Astrocyte (in vitro differentiated cells and primary cell): Measurements from ENCODE around the gene CCDC158. TPM values are rescaled to one million over a fixed set of nuclear protein-coding genes. Genes with fewer than 3 reads are reported as not detected.

ENCODE experiments used
- DNase-seq: peaks from one replicate; pipeline ENCODE4 v3.0.0-alpha.2; 2010; ENCODE audit warnings: low read depth
- FAIRE-seq: peaks from 2 replicates; lab custom pipeline; 2011; peaks lifted over from hg19 to GRCh38; lab: Jason Lieb, UNC
- H2AFZ ChIP-seq: 2 replicates; pipeline ENCODE4 v1.6.0; 2012; ENCODE audit warnings: low read depth, low read length, inconsistent platforms
- H3K27ac ChIP-seq: 2 replicates; pipeline ENCODE4 v1.5.1; 2011; ENCODE audit warnings: low read depth, low read length, inconsistent platforms
- H3K27me3 ChIP-seq: 2 replicates; pipeline ENCODE4 v1.6.0; 2011; ENCODE audit warnings: low read length, inconsistent platforms; ENCODE audit not compliant: insufficient read depth
- H3K36me3 ChIP-seq: 2 replicates; pipeline ENCODE4 v1.5.1; 2011; ENCODE audit warnings: low read length, inconsistent platforms; ENCODE audit not compliant: insufficient read depth
- H3K4me1 ChIP-seq: 2 replicates; pipeline ENCODE4 v1.5.1; 2011; ENCODE audit warnings: low read length, inconsistent platforms; ENCODE audit not compliant: insufficient read depth
- H3K4me2 ChIP-seq: 2 replicates; pipeline ENCODE4 v1.6.0; 2012; ENCODE audit warnings: low read length, inconsistent platforms
- H3K4me3 ChIP-seq: 2 replicates; pipeline ENCODE4 v1.5.1; 2011; ENCODE audit warnings: low read depth, mild to moderate bottlenecking, low read length, inconsistent platforms; ENCODE audit not compliant: insufficient read depth
- H3K79me2 ChIP-seq: 2 replicates; pipeline ENCODE4 v1.6.0; 2012; ENCODE audit warnings: mild to moderate bottlenecking, low read length, inconsistent platforms; ENCODE audit not compliant: insufficient read depth
- H3K9ac ChIP-seq: 2 replicates; pipeline ENCODE4 v1.6.0; 2012; ENCODE audit warnings: mild to moderate bottlenecking, low read length, inconsistent platforms
- H3K9me3 ChIP-seq: 2 replicates; pipeline ENCODE4 v1.5.1; 2012; ENCODE audit warnings: low read depth, mild to moderate bottlenecking, low read length, inconsistent platforms; ENCODE audit not compliant: insufficient read depth
- H4K20me1 ChIP-seq: 2 replicates; pipeline ENCODE4 v1.6.0; 2012; ENCODE audit warnings: low read length, inconsistent platforms; ENCODE audit not compliant: insufficient read depth
- H3K27ac Mint-ChIP-seq: one replicate; pipeline ENCODE4 v1.8.0; 2021; ENCODE audit warnings: mild to moderate bottlenecking, mixed read lengths; ENCODE audit not compliant: unreplicated experiment
- H3K27me3 Mint-ChIP-seq: one replicate; pipeline ENCODE4 v1.8.0; 2021; ENCODE audit warnings: low read depth, mixed read lengths; ENCODE audit not compliant: unreplicated experiment
- H3K36me3 Mint-ChIP-seq: one replicate; pipeline ENCODE4 v1.8.0; 2021; ENCODE audit warnings: low read depth, mixed read lengths; ENCODE audit not compliant: unreplicated experiment
- H3K4me1 Mint-ChIP-seq: one replicate; pipeline ENCODE4 v1.8.0; 2021; ENCODE audit warnings: low read depth, mixed read lengths; ENCODE audit not compliant: unreplicated experiment
- H3K4me3 Mint-ChIP-seq: one replicate; pipeline ENCODE4 v1.8.0; 2021; ENCODE audit warnings: mild to moderate bottlenecking, moderate library complexity, mixed read lengths; ENCODE audit not compliant: unreplicated experiment
- H3K9me3 Mint-ChIP-seq: one replicate; pipeline ENCODE4 v1.8.0; 2021; ENCODE audit warnings: mild to moderate bottlenecking, mixed read lengths; ENCODE audit not compliant: unreplicated experiment
- EZH2 ChIP-seq: IDR thresholded peaks from 2 replicates; pipeline ENCODE4 v1.6.1; 2012; ENCODE audit warnings: mild to moderate bottlenecking, low read length, inconsistent platforms; ENCODE audit not compliant: insufficient read depth
- total RNA-seq: library from RNA; stranded (reverse); gene quantifications from 2 replicates; pipeline ENCODE4 v1.2.1, GENCODE V29; 2021
- TF ChIP-seq, protein P1 (sequence below): IDR thresholded peaks from 2 replicates; pipeline ENCODE4 v1.5.1; 2011; ENCODE audit warnings: low read depth, mild to moderate bottlenecking, inconsistent platforms, low read length, moderate library complexity; ENCODE audit not compliant: insufficient read depth

Gene CCDC158
- total RNA-seq, 1 donor from 2014 or later = not detected

DNA sequence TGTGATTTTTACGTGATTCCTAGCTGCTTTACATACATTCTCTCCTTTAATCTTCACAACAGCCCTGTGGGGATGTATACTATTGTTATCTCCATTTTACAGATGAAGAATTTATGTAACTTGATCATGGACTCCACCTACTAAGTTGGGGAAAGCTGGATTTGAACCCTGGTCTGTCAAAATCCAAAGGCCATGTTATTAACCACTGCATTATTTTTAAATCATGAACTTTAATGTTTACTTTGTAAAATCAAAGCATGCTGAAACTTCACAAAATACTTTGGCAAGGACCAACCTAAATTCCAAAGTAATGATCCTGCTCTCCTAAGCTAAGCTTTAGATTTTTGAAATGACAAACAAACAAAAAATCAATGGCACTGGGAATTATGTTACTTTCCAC lies 143.3 kb downstream of the CCDC158 start:
- H3K79me2 ChIP-seq = no peaks in the 10 kb centered on the region
- H3K9me3 ChIP-seq = no peaks in the 10 kb centered on the region
- H2AFZ ChIP-seq = no peak overlapping the region
- no peaks in the 10 kb centered on the region for H3K36me3 ChIP-seq
- Mint-ChIP-seq H3K9me3 (no peaks in the 10 kb centered on the region), H3K4me3 (no peak overlapping the region), H3K27ac (no peak overlapping the region), H3K27me3 (peaks cover 5% of the 10 kb centered on the region), H3K36me3 (peaks cover 2% of the 10 kb centered on the region), H3K4me1 (peaks cover 2% of the 10 kb centered on the region)
- peaks cover 8% of the 10 kb centered on the region for H3K27me3 ChIP-seq
- H4K20me1 ChIP-seq = no peaks in the 10 kb centered on the region
- H3K4me2 ChIP-seq = no peak overlapping the region
- no peak overlapping the region for H3K4me3 ChIP-seq
- H3K27ac ChIP-seq = no peak overlapping the region
- DNase-seq (no peak), FAIRE-seq (no peak)
- no peaks in the 10 kb centered on the region for H3K4me1 ChIP-seq
- H3K9ac ChIP-seq = no peak overlapping the region
- no peak for TF ChIP-seq EZH2
- TF ChIP-seq, protein P1, sequence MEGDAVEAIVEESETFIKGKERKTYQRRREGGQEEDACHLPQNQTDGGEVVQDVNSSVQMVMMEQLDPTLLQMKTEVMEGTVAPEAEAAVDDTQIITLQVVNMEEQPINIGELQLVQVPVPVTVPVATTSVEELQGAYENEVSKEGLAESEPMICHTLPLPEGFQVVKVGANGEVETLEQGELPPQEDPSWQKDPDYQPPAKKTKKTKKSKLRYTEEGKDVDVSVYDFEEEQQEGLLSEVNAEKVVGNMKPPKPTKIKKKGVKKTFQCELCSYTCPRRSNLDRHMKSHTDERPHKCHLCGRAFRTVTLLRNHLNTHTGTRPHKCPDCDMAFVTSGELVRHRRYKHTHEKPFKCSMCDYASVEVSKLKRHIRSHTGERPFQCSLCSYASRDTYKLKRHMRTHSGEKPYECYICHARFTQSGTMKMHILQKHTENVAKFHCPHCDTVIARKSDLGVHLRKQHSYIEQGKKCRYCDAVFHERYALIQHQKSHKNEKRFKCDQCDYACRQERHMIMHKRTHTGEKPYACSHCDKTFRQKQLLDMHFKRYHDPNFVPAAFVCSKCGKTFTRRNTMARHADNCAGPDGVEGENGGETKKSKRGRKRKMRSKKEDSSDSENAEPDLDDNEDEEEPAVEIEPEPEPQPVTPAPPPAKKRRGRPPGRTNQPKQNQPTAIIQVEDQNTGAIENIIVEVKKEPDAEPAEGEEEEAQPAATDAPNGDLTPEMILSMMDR = no peak

DNA sequence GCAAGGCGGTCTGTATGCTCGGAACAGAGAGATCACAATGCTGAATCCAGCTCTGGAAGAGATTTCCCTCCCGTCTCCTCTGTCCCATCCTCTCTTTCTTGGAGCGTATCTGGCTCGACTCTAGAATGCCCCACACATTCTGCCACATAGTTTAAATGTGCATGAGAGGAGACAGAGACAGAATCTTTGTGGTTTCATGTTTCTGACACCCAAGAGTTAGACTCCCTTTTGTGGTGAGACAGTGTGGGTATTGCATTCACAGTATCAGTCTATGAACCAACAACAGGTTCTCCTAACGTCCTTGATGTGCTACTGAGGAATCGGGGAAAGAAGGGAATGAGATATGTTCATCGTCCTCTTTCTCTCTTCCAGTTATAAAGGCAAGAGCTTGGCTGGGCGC lies 144.1 kb downstream of the CCDC158 start:
- Histone ChIP-seq H2AFZ (no peak overlapping the region), H3K27me3 (peaks cover 11% of the 10 kb centered on the region), H3K9me3 (no peaks in the 10 kb centered on the region), H3K27ac (no peak overlapping the region), H3K9ac (no peak overlapping the region), H3K4me3 (no peak overlapping the region), H3K4me2 (no peak overlapping the region), H4K20me1 (no peaks in the 10 kb centered on the region), H3K36me3 (no peaks in the 10 kb centered on the region), H3K79me2 (no peaks in the 10 kb centered on the region), H3K4me1 (no peaks in the 10 kb centered on the region)
- H3K4me3 Mint-ChIP-seq = no peak overlapping the region
- H3K4me1 Mint-ChIP-seq = peaks cover 2% of the 10 kb centered on the region
- H3K9me3 Mint-ChIP-seq = no peaks in the 10 kb centered on the region
- DNase-seq = no peak
- no peak for TF ChIP-seq EZH2
- TF ChIP-seq, protein P1 = no peak
- no peak for FAIRE-seq
- H3K27me3 Mint-ChIP-seq = peaks cover 5% of the 10 kb centered on the region
- H3K36me3 Mint-ChIP-seq = peaks cover 2% of the 10 kb centered on the region
- no peak overlapping the region for H3K27ac Mint-ChIP-seq

DNA sequence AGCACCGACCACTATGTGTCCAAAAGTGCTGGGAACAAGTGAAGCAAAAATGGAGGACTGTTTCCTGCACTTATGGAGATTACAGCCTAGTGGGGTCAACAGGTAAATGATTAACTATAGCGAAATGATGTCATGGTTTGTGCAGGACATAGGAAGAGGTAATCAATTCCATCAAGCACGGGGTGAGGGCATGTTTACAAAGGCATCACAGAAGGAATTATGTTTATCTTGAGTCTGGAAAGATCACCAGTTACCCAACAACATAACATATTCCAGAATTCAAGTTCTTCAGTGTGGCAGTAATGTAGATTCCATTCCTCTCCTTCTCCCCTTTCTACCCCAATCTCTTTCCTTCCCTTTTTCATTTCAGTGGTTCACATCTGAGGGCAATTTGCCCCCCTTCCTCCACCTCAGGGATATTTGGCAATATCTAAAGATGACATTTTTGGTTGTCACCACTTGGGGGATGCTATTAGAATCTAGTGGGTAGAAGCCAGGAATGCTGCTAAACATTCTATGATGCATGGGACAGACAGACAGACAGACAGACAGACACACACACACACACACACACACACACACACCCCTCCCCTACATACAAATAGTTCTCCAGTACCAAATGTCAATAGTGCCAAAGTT lies 145.3 kb downstream of the CCDC158 start:
- H3K4me3 ChIP-seq = no peak overlapping the region
- no peaks in the 10 kb centered on the region for H3K4me1 ChIP-seq
- DNase-seq (no peak), FAIRE-seq (no peak)
- H3K9ac ChIP-seq = no peak overlapping the region
- Mint-ChIP-seq H3K9me3 (no peaks in the 10 kb centered on the region), H3K27me3 (peaks cover 5% of the 10 kb centered on the region), H3K36me3 (peaks cover 2% of the 10 kb centered on the region), H3K4me1 (peaks cover 5% of the 10 kb centered on the region), H3K4me3 (no peak overlapping the region), H3K27ac (no peak overlapping the region)
- no peak overlapping the region for H3K27ac ChIP-seq
- no peaks in the 10 kb centered on the region for H3K9me3 ChIP-seq
- H3K27me3 ChIP-seq = peaks cover 17% of the 10 kb centered on the region
- no peak overlapping the region for H3K4me2 ChIP-seq
- H3K79me2 ChIP-seq = no peaks in the 10 kb centered on the region
- TF ChIP-seq, protein P1 = no peak
- no peak for TF ChIP-seq EZH2
- H2AFZ ChIP-seq = no peak overlapping the region
- no peaks in the 10 kb centered on the region for H3K36me3 ChIP-seq
- no peaks in the 10 kb centered on the region for H4K20me1 ChIP-seq
